Fibroblast of mammary gland (primary cell): ENCODE data around the gene WWC1.

Experiments used
- DNase-seq: peaks from one replicate; pipeline ENCODE4 v3.0.0-alpha.2; 2010; ENCODE audit warnings: low read depth
- H3K4me3 ChIP-seq: 2 replicates; pipeline ENCODE4 v1.5.1; 2011; ENCODE audit warnings: low read depth, mild to moderate bottlenecking, low read length, moderate library complexity; ENCODE audit not compliant: control insufficient read depth
- CTCF ChIP-seq: conservative IDR thresholded peaks from 2 replicates; pipeline ENCODE4 v1.5.1; 2011; ENCODE audit warnings: low read depth, low read length, inconsistent platforms; ENCODE audit not compliant: control insufficient read depth, insufficient read depth

WWC1 gene

GRCh38 chr5:168401880-168402279 is 110.4 kb downstream of the WWC1 start:
- H3K4me3 ChIP-seq, result no peak overlapping the region
- DNase-seq, result no peak
- no peak for TF ChIP-seq CTCF

GRCh38 chr5:168404365-168404764 is 112.9 kb downstream of the WWC1 start:
- DNase-seq, result peak; percentile 91

GRCh38 chr5:168407211-168407610 is 115.8 kb downstream of the WWC1 start:
- no peak overlapping the region for H3K4me3 ChIP-seq
- TF ChIP-seq CTCF, result no peak
- DNase-seq, result peak; percentile 39

More at GRCh38 chr5:168404365-168404764, 112.9 kb downstream of the WWC1 start:
- H3K4me3 ChIP-seq, result no peak overlapping the region
- TF ChIP-seq CTCF, result no peak

GRCh38 chr5:168408561-168409305 is 117.3 kb downstream of the WWC1 start:
- peak; percentile 60 for DNase-seq
- H3K4me3 ChIP-seq, result no peak overlapping the region
- TF ChIP-seq CTCF, result no peak

- DNase-seq, result peak; percentile 75
- H3K4me3 ChIP-seq, result peak overlapping the region; percentile 24
Measured at GRCh38 chr5:168409591-168410458, 118.4 kb downstream of the WWC1 start.

GRCh38 chr5:168411871-168412270 is 120.4 kb downstream of the WWC1 start:
- H3K4me3 ChIP-seq, result no peak overlapping the region
- TF ChIP-seq CTCF, result no peak
- DNase-seq, result no peak

More at GRCh38 chr5:168409591-168410458, 118.4 kb downstream of the WWC1 start:
- no peak for TF ChIP-seq CTCF
